IPS DF 4.7 (cell line): ENCODE data around the gene ACYP1.

Source experiments
- DNase-seq: peaks from one replicate; pipeline ENCODE4 v3.0.0-alpha.2; 2013; ENCODE audit warnings: low spot score; ENCODE audit errors: extremely low read depth

Gene ACYP1

GRCh38 chr14:75040959-75041358 is 22.9 kb downstream of the ACYP1 start:
- DNase-seq, result no peak

DNA sequence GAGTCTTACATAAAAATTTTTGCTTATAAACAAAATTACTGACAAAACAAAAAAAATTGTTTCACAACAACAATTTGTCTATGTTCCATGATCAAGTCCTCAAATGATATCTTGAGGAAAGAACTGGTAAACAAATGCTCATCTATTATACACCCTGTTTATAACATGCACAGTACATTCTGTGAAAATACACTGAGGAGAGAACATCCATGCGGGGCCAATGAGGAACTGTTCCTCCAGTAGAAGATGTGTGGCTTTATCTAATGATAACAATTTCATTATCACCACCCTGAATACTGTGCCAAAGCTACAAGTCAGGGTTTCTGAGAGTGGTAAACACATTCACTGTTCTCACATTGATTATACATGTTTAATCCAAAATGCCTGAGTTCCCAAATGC is 23.3 kb downstream of the ACYP1 start:
- DNase-seq, result no peak

GRCh38 chr14:75032939-75033338 is 30.9 kb downstream of the ACYP1 start:
- DNase-seq, result no peak

- no peak for DNase-seq
These were observed 33.7 kb downstream of the ACYP1 start for GRCh38 chr14:75030147-75030546.

- no peak for DNase-seq
These were observed 37.9 kb downstream of the ACYP1 start for GRCh38 chr14:75025876-75026275.

DNA sequence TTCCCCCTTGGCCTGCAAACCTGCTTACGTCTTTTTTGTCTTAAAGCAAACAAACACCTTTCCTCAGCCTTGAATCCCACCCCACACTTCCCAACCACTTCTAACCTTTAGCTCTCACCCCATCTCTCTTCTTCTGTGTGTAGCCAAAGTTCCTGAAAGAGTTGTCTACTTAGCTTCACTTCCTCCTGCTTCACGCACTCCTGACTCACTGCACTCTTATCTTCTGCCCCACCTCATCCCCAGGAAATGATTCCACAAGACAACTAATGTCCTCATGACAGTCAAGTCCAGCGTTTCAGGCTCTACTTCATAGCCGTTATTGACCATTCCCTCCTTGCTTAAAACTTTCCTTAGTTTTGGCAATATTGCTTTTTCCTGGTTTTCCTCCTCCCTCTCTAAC is 38.7 kb downstream of the ACYP1 start:
- DNase-seq, result no peak

- no peak for DNase-seq
These were observed 40.7 kb downstream of the ACYP1 start for GRCh38 chr14:75023108-75023507.

GRCh38 chr14:75022655-75023054 is 41.2 kb downstream of the ACYP1 start:
- DNase-seq, result no peak

DNA sequence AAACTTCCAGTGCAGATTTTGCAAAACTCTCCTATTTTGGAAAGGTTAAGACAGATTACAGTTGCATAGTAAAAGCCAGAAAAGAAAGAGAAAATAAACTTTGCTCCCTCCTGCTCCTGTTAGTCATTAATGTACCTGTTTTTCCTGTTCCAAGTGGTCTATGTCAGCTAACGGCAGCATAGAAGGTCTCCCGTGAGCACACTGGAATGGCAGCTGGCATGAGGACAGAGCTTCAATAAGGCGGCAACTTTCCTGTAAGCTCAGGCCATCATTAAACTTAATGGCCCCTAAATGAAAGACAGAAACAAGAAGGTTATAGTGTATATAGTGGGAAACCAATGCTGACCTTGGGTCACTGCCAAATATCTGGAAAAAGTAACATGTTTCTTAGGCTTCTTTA is 45.1 kb downstream of the ACYP1 start:
- DNase-seq, result no peak

DNA sequence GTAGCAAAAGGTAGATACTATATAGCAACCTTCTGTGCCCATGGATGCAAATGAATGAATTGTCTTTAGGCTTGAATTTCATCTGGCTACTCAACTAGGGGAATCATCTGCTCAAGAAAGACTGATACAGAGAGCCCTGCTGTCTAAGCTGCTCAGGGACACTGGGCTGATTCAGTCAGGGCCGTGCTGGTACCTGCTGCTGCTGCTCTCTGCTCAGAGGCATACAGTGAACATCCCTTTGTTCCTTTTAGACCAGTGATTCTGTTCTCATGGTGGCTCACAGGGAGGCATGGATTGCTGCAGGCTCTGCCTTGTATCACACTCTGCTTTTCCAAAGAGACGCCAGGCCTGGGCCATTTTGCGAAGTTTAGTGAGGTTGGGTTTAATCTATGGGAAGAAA is 47.0 kb downstream of the ACYP1 start:
- DNase-seq, result no peak

- DNase-seq, result no peak
These were observed 48.3 kb downstream of the ACYP1 start for GRCh38 chr14:75015496-75015895.

DNA sequence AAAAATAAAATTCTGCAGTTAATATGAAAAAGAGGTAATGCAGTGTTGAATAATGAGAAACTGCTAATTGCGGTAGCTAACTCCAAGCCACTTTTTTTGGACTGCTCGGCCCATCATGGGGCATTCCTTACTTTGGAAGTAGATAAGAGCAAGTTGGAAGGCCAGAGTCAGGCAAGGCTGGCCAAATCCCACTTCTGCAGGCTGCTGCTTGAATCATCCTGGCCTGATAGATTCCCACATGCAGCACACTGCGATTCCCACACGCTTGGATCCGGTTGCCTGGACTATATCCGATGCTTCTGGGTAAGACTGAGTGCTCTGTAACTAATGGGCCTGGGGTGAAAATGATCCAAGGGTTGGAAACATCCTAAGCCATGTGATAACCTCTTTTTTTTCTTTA is 50.5 kb downstream of the ACYP1 start:
- no peak for DNase-seq

DNA sequence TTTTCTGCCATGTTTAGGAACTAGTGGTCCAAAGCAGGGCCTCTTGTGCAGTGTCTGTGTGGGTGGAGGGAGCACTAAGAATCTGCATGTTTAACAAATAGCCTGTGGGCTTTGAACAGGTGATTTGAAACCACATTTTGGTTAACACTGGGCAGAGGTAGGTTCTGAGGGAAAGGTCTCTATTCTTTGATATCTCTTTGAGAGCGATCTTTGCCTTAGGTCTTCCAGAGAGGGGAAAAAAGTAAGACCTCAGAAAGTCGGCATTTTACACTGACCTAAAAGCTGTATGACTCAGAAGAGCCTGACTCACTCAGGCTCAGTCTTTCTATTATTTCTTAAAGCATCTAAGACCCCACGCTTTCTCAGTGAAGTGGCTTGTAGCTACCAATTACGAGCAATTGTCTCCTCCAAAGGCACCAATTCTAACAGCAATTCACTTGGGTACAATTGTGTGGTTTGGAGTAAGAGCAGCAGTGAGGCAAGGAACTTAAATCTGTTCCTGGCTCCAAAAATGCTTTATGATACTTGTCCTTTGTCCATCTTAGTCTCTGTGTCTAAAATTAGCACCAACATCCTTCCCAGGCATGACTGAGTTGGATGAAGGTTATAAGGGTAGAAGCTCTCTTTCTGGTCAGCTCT is 52.3 kb downstream of the ACYP1 start:
- no peak for DNase-seq

- no peak for DNase-seq
These were observed 53.2 kb downstream of the ACYP1 start for GRCh38 chr14:75010472-75011093.

DNA sequence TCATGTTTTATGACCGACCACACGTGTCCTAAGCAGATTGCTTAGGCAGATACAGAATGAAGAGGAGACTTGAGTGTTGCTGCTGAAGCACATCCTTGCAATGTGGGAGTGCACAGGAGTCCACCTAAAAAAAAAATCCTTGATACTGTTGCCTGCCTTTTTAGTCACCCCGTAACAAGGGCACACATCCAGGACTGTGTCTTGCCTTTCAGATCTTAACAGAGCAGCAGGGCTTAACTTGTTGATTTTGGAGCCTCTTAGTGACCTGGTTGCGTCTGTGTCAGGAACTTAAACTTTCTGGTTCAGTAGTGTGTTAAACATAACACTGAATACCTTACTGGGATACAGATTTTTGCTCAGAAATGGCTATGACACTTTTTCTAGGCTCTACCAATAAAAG is 54.6 kb downstream of the ACYP1 start:
- DNase-seq, result no peak

DNA sequence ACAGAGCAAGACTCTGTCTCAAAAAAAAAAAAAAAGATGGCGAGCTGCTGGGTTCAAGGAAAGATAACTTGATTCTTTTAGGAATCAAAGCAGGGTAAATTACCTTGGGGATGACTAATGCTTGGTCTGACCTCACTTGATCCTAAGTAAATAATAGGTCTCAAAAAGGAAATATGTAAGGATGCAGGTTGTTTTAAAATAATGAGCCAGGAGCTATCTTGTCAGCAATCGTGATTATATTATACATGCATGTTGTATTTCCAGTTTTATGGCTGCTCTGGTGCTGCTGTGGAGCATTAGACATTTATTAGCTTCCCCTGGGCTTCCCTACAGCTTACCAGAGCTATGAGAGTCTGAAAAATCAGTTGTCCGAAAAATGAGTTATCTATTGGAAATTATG is 58.5 kb downstream of the ACYP1 start:
- no peak for DNase-seq

DNA sequence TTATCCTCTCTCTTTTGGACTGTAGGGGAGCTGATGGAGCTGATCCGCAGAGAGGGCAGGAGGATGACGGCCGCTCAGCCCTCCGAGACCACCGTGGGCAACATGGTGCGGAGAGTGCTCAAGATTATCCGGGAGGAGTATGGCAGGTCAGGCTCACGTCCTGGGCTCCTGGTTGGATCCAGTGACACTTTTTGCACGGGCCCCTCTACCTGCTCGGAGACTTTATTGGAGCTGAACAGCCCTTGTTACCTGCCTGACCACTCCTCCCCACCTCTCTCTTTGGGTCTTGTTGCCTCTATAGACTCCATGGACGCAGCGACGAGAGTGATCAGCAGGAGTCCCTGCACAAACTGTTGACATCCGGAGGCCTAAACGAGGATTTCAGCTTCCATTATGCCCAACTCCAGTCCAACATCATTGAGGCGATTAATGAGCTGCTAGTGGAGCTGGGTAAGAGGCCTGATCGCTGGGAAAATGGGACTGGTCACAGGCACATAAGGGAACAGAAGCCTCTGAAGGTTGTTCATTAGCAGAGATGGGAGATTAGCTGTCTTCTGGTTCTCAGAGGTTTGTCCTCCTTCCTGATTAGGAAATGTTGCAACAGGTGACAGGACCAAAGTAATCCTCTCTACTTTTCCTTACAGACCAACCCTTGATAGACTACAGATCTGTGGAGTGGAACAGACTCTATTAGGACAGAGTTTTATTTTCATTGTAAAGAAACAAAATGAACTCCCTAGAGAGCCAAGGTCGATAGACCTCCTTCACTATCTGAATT is 60.4 kb downstream of the ACYP1 start:
- no peak for DNase-seq
